ENCODE results near the gene APOF. TPM values are rescaled to one million over a fixed set of nuclear protein-coding genes. Genes with fewer than 3 reads are reported as not detected.
"Not testable (repeated sequence)": the region's sequence is repeated elsewhere in the genome, so short reads cannot be mapped to it uniquely, and the experiment has no call there.

Gene APOF, protein sequence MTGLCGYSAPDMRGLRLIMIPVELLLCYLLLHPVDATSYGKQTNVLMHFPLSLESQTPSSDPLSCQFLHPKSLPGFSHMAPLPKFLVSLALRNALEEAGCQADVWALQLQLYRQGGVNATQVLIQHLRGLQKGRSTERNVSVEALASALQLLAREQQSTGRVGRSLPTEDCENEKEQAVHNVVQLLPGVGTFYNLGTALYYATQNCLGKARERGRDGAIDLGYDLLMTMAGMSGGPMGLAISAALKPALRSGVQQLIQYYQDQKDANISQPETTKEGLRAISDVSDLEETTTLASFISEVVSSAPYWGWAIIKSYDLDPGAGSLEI
- polyA plus RNA-seq (2012; ENCODE audit: insufficient read depth, insufficient read length) = not detected

DNA sequence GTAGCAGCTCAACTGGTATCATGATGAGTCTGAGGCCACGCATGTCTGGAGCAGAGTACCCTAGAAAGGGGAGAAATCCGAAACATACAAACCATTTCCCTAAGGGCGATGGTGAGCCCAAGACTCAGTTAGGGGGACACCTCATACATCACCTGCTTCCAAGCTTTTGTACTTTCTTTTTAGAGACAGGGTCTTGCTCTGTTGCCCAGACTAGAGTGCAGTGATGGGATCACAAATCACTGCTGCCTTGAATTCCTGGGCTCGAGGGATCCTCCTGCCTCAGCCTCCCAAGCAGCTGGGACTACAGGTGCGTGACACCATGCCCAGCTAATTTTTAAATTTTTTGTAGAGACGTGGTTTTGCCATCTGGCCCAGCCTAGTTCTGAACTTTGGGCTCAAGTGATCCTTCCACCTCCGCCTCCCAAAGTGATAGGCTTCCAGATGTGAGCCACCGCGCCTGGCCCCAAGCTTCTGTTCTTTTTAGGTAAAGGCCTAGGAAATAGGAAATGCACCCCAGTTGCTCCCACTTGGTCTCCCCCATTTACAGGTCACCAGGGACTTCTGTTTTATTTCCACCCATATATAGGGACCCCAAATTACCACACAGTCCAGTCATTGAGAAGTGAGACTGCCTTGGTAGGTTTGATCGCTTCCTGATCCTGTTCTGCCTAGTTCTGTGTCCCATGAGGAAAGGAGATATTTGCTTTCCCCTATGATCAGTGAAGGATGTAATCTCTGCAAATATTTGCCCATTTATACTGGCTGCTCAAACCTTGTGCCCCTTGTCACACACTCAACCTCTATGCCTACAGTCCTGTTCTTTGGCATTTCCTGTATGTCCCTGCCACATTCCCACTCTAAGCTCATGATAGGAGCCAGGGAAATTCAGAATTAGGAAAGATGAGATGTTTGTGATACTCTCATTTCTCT is at the start of gene APOF:
APOF (minus strand) TSS at position 728 of the 930 bp plus-strand sequence; CDS start at position 616, 112 bp downstream.
- DNase-seq (ENCODE audit: low read depth, low spot score) = no peak

DNA sequence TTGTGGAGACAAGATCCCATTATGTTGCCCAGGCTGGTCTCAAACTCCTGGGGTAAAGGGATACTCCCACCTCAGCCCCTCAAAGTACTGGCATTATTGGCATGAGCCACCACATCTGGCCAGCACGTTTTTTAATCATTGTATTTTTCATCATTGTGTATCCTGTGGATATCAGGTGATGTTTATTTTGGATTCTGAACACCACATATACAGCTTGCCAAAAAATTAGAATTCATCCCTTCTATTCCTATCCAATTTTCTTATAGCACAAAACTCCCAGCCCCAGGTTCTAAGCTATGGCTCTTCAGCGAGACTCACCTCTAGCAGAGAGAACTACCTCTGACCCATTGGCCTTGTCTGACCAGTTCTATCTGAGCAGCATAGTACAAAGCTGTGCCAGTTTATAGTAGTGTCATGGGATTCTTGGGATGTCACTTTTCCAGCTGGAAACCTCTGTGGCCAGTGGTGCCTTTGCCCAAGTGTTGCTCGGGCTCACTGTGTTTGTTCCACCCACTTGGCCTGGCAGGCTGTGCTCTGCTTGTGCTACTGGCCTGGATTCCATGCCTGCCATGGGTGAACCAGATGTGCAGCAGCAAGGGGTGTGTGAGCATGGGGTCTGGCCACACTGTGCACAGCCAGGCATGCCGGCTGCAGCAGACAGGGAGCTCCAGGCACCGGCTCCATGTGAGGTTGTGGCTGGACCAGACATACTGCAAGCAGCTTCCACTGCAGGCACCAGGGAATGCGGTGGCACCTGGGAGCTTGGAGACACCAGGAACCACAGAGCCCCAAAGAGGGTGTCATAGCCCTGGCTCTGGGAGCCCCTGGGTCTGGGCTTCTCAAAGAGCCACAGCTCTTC is 49.4 kb upstream of the APOF start:
- DNase-seq (ENCODE audit: low read depth, low spot score) = no peak
- no peak overlapping the region for H3K4me3 ChIP-seq (ENCODE audit: low read length)

More for the DNA sequence above, at the start of gene APOF:
- H3K4me3 ChIP-seq (ENCODE audit: low read length) = no peak within 1 kb of the TSS

DNA sequence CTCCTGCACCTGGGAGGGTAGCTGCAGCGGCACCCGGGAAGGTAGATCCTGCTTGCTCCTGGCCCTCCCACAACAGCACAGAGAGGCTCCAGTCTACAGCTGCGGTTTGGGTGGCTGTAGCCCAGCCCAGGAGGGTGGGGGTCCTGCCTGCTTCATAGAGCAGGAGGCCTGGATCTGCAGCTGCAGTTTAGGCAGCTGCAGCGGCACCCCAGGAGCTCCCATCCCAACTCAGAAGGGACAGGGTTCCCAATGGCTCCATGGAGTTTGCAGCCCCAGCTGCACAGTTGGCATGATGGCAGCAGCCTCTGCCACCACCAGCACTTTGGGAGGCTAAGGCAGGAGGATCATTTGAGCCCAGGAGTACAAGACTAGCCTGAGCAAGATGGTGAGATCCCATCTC is 48.1 kb upstream of the APOF start:
- no peak for DNase-seq (ENCODE audit: low read depth, low spot score)
- H3K4me3 ChIP-seq (ENCODE audit: low read length) = no peak overlapping the region

DNA sequence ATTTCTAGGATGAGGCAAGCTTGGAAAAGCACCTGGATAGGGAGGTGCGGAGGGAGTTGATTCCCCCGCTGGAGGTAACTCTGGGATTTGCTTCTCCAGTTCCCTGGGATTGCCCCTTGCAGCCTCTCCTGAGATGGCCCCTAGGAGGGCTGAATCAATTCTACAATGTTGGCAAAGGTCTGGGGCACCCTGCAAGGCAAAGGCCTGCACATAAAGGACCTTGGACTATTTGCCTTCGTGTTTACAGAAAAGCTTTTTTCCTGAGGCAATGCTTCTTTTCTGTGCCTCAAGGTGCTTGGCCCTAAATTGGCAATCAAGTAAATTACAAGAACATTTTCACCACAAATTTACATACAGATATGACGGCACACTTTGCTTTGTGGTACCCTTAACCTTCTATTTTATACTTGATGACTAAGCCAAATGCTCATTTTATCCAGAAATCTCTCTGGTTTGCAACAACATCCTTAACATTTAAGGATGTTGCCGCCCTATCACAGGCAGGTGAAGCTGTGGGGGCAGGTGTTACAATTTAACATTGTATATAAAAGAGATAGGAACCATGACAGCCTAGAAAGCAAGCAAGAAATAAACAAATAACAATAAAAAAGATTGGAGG is 46.3 kb upstream of the APOF start:
- no peak overlapping the region for H3K4me3 ChIP-seq (ENCODE audit: low read length)
- DNase-seq (ENCODE audit: low read depth, low spot score) = no peak

DNA sequence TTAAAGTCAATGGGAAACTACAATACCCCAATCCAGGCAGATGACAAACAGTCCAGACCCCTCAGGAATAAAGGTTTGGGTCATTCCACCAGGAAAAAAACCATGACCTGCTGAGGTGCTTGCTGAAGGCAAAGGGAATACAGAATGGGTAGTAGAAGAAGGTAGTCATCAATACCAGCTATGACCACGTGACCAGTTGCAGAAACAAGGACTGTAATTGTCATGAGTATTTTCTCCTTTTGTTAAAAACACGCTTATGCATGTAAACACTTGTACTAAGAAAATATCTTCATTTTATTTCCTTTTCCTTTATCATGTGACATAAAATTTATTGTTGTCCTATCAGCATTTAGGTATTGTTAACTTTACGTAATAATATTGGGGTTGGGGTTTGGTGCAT is 41.6 kb upstream of the APOF start:
- not testable (repeated sequence) for H3K4me3 ChIP-seq (ENCODE audit: low read length); DNase-seq (ENCODE audit: low read depth, low spot score)

DNA sequence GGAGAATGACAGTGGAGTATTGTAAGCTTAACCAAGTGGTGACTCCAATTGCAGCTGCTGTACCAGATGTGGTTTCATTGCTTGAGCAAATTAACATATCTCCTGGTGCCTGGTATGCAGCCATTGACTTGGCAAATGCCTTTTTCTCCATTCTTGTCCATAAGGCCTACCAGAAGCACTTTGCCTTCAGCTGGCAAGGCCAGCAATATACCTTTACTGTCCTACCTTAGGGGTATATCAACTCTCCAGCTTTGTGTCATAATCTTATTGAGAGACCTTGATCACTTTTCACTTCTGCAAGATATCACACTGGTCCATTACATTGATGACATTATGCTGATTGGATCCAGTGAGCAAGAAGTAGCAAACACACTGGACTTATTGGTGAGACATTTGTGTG is 39.0 kb upstream of the APOF start:
- not testable (repeated sequence) for DNase-seq (ENCODE audit: low read depth, low spot score); H3K4me3 ChIP-seq (ENCODE audit: low read length)

DNA sequence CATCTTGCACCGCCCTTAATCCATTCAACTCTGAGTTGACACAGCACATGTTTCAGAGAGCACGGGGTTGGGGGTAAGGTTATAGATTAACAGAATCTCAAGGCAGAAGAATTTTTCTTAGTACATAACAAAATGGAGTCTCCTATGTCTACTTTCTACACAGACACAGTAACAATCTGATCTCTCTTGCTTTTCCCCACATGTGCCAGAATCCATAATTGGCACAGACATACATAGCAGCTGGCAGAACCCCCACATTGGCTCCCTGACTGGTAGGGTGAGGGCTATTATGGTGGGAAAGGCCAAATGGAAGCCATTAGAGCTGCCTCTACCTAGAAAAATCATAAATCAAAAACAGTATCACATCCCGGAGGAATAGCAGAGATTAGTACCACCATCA is 38.5 kb upstream of the APOF start:
- not testable (repeated sequence) for DNase-seq (ENCODE audit: low read depth, low spot score); H3K4me3 ChIP-seq (ENCODE audit: low read length)

DNA sequence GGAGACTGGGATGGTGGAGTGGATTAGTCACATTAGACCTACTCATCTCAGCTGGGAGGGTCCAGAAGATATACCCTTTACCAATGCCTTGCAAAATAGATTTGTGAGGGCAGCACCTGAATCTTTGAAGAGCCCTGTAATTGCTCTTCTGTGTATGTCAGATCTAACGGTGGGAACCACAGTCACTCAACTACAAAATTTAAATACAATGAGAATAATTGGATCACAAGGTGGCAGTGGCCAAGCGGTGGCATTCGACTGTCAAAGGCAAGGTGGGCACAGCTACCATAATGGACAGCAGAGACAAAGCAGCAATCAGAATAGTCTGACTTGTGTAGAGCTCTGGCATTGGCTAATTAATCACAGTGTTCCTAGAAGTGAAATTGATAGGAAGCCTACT is 36.8 kb upstream of the APOF start:
- DNase-seq (ENCODE audit: low read depth, low spot score); H3K4me3 ChIP-seq (ENCODE audit: low read length): not testable (repeated sequence)

DNA sequence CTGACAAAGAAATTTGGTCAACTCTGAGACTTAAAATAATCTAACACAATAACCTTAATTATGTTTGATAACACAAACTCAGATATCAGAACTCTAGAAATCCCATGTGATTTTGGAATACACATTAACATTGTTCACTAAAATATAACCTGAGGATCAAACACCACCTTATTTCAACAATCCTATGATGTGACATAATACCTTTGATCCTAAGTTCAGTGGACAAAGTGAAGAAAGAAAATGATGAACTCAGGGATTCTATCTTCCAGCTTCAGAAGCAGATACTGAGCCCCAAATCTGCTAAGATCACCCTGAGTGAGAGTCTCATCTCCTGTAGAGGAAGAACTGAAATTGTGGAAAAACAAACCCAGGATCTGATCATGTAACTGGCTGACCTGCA is 35.7 kb upstream of the APOF start:
- no peak for DNase-seq (ENCODE audit: low read depth, low spot score)
- no peak overlapping the region for H3K4me3 ChIP-seq (ENCODE audit: low read length)

DNA sequence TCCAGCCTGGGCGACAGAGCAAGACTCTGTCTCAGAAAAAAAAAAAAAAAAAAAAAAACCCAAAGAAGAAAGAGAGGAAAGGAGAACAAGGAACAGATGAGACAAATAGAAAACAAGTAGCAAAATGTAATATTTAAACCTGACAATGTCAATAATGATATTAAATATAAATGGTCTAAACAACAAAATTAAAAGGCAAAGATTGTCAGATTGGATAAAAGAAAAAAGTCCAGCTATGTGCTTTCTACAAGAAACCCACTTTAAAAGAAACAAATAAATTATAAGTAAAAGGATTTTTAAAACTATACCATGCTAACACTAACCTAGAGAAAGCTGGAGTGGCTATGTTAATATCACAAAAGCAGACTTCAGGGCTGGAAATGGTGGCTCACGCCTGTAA is 29.7 kb upstream of the APOF start:
- no peak for DNase-seq (ENCODE audit: low read depth, low spot score)
- H3K4me3 ChIP-seq (ENCODE audit: low read length) = no peak overlapping the region

DNA sequence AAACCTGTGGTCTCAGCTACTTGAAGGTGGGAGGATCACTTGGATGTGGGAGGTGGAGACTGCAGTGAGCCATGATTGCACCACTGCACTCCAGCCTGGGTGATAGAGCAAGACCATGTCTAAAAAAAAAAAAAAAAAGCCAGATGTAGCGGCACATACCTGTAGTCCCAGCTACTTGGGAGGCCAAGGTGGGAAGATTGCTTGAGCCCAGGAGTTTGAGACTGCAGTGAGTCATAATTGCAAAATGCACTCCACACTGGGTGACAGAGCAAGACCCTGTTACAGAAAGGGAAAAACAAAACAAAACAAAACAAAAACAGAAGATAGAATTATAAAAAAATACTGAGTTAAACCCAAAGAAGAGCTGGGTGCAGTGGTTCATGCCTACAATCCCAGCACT is 29.1 kb upstream of the APOF start:
- no peak for DNase-seq (ENCODE audit: low read depth, low spot score)

DNA sequence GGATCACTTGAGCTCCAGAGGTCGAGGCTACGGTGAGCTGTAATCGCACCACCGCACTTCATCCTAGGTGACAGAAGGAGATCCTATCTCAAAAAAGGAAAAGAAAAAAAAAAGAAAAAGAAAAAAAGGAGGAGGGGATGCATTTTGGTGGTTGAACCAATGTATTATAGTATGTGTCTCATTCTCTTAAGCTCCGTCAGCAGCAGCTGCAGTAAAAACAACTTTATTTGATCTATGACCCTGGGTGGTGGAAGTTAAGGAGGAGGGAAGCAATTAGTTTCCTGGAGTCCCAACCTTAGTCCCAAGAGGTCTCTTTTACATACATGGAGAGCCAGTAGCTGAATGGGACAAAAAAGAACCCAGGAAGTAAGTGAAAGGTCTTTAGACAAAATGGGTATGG is 26.8 kb upstream of the APOF start:
- no peak overlapping the region for H3K4me3 ChIP-seq (ENCODE audit: low read length)
- DNase-seq (ENCODE audit: low read depth, low spot score) = no peak

More for the DNA sequence above, 29.1 kb upstream of the APOF start:
- H3K4me3 ChIP-seq (ENCODE audit: low read length) = no peak overlapping the region

DNA sequence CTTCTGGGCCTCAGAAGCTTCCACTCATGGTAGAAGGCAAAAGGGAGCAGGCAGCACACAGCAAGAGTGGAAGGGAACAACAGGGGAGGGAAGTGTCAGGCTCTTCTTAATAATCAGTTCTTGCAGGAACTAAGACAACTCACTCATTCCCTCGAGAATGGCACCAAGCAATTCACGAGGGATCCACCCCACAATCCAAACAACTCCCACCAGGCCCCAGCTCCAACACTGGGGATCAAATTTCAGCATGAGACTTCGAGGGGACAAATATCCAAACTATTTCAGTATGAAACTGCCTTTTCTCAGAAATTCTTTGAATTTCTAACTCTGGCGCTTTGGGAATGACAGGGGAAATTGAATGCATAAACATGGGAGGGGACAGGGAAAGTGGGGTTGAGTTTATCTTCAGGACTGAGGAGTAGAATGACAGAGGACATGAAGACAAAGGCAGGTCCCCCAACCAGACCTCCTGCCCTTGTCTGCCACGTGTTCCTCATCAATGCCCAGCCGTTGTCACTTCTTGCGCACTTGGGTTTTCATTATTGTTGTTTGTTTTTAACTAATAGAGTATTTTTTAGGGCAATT is 24.6 kb upstream of the APOF start:
- H3K4me3 ChIP-seq (ENCODE audit: low read length) = no peak overlapping the region

DNA sequence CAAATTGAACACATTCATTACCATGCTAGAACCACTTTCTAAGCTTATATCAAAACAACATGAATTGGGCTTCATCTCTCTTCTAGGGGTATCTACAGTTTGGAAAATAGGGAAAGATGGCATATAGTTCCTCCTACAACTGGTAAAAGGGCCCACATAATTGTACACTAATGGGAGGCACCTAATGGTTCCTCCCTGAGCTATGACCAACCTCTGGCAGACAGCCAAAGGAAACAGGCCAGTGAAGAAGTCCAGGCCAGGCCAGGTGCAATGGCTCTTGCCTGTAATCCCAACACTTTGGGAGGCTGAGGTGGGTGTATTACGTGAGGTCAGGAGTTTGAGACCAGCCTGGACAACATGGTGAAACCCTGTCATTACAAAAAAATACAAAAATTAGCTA is 23.2 kb upstream of the APOF start:
- DNase-seq (ENCODE audit: low read depth, low spot score) = no peak
- H3K4me3 ChIP-seq (ENCODE audit: low read length) = no peak overlapping the region

More for the DNA sequence above, 24.6 kb upstream of the APOF start:
- no peak for DNase-seq (ENCODE audit: low read depth, low spot score)

DNA sequence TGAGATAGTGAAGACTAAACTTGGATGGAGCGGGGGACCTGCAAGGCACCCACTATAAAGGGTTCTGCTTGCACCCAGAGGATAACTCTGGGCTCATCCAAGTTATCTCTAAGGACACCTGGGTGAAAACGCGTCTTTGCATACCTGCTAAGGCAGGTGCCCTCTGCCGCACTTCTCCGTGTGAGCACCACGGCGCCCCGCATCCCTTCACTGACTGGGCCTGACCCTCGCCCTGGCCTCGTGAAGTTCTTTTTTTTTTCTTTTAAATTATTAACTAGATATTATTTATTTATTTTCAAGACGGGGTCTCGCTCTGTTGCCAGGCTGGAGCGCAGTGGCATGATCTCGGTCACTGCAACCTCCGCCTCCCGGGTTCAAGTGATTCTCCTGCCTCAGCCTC is 20.0 kb upstream of the APOF start:
- no peak overlapping the region for H3K4me3 ChIP-seq (ENCODE audit: low read length)
- DNase-seq (ENCODE audit: low read depth, low spot score) = no peak

DNA sequence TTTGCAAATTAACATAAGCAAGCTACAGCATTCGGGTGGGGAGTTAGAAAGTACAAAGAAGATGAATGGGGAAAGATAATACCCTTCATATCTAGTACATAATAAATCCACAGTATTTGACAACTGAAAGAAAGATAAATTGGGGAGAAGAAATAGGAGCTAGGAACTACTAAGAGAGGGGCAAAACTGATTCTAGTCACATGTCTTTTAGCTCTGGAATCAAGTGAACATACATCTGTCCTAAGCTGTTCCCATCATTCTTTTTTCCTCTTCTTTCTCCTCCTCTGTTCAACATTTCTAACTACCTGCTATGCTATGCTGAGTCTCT is 15.3 kb upstream of the APOF start:
- no peak overlapping the region for H3K4me3 ChIP-seq (ENCODE audit: low read length)
- no peak for DNase-seq (ENCODE audit: low read depth, low spot score)

DNA sequence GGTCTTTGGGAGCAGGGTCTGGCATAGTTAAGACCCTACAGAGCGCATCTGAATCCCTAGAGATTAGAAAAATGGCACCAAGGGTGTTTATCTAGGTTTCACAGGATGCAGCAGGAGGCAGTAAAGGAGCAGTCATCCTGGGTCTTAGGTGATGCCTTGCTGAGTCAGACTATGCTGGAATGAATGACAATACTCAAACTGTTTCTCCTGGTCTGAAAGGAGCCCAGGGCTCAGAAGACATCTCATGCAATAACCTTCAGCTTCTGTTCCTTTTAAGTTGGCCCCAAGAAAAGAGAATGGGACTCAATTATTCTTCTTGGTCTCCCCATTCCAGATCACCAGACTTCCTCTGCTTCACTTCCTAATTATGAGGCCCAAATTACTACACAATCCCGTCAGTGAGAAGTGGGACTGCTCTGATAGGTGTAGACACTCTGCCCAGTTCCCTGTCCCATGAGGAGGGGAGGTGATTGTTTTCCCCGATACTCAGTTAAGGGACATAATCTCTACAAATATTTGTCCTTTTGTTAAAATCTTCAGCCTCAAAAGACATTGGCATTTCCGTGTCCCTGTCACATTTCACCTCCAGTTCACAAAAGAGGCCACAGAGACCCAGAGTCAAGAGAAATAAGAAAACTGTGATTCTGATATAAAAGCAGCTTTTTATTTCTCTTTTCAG is 14.8 kb upstream of the APOF start:
- no peak for DNase-seq (ENCODE audit: low read depth, low spot score)
- H3K4me3 ChIP-seq (ENCODE audit: low read length) = no peak overlapping the region
